SK-N-SH (cell line): ENCODE data around the gene SH3BP5L. TPM values are rescaled to one million over a fixed set of nuclear protein-coding genes. Genes with fewer than 3 reads are reported as not detected.

Source experiments
- CTCF ChIA-PET: fragments of 300-600, 350-600 bp; formaldehyde crosslinking; extraction: SDS; loops from one replicate; lab custom pipeline; 2021; lab: Yijun Ruan, JAX
- POLR2A ChIA-PET: fragments of 350-600 bp; sonication (Branson Sonifier 250); formaldehyde crosslinking; extraction: SDS; loops from one replicate; lab custom pipeline; 2020; ENCODE audit warnings: antibody characterized with exemption, inconsistent platforms; lab: Yijun Ruan, JAX
- DNase-seq: peaks from one replicate; pipeline ENCODE4 v3.0.0; 2012
- H2AFZ ChIP-seq: fragments of 200-600 bp; sonication (generic); 2 replicates; pipeline ENCODE4 v1.8.1; 2016; ENCODE audit warnings: antibody characterized with exemption, mild to moderate bottlenecking, low read depth
- H3F3A ChIP-seq: fragments of 200-600 bp; sonication (generic); replicated peaks from 2 replicates; pipeline ENCODE3; 2016; ENCODE audit warnings: antibody characterized with exemption, mild to moderate bottlenecking; ENCODE audit not compliant: insufficient read depth
- H3K27ac ChIP-seq, 2 experiments: fragments of 200-500 bp in 1 of 2; fragments of 200-600 bp in 1 of 2; sonication (Bioruptor generic) in 1 of 2; sonication (generic), shearing (Covaris generic) in 1 of 2; 2 replicates each; pipeline versions ENCODE4 v1.5.1 to v1.6.1; 2014 to 2016; ENCODE audit warnings: low read depth in 2 of 2, inconsistent platforms in 1 of 2, low read length in 1 of 2, mild to moderate bottlenecking in 1 of 2, mixed read lengths in 1 of 2
- H3K27me3 ChIP-seq: fragments of 200-600 bp; sonication (generic), shearing (Covaris generic); 2 replicates; pipeline ENCODE4 v1.6.1; 2016; ENCODE audit warnings: mixed run types; ENCODE audit not compliant: insufficient read depth
- H3K36me3 ChIP-seq, 2 experiments: fragments of 200-500 bp in 1 of 2; fragments of 200-600 bp in 1 of 2; sonication (Bioruptor generic) in 1 of 2; sonication (generic) in 1 of 2; replicated peaks in 1 of 2; 2 replicates each; pipeline versions ENCODE3 to v1.5.1; 2014 to 2016; ENCODE audit warnings: low read length in 1 of 2, mild to moderate bottlenecking in 1 of 2; ENCODE audit not compliant: insufficient read depth in 2 of 2, control insufficient read depth in 1 of 2
- H3K4me1 ChIP-seq, 2 experiments: fragments of 200-500 bp in 1 of 2; fragments of 200-600 bp in 1 of 2; sonication (Bioruptor generic) in 1 of 2; sonication (generic), shearing (Covaris generic) in 1 of 2; 2 replicates each; pipeline versions ENCODE4 v1.5.1 to v1.6.1; 2014 to 2016; ENCODE audit warnings: low read depth in 1 of 2, low read length in 1 of 2, mixed run types in 1 of 2; ENCODE audit not compliant: insufficient read depth in 2 of 2, control insufficient read depth in 1 of 2
- H3K4me2 ChIP-seq: fragments of 200-600 bp; sonication (generic), shearing (Covaris generic); 2 replicates; pipeline ENCODE4 v1.6.1; 2017; ENCODE audit warnings: mixed run types
- H3K4me3 ChIP-seq, 2 experiments: fragments of 200-500 bp in 1 of 2; fragments of 200-600 bp in 1 of 2; sonication (Bioruptor generic) in 1 of 2; sonication (generic), shearing (Covaris generic) in 1 of 2; 2 replicates each; pipeline versions ENCODE4 v1.5.1 to v1.8.1; 2014 to 2016; ENCODE audit warnings: low read depth in 2 of 2, inconsistent platforms in 1 of 2, low read length in 1 of 2, mild to moderate bottlenecking in 1 of 2, mixed read lengths in 1 of 2, moderate library complexity in 1 of 2
- H3K79me2 ChIP-seq: fragments of 200-600 bp; sonication (generic); 2 replicates; pipeline ENCODE4 v1.8.1; 2017; ENCODE audit warnings: mild to moderate bottlenecking; ENCODE audit not compliant: insufficient read depth
- H3K9ac ChIP-seq: fragments of 200-600 bp; sonication (generic); 2 replicates; pipeline ENCODE4 v1.6.1; 2017; ENCODE audit warnings: mixed run types
- H3K9me2 ChIP-seq: fragments of 200-600 bp; sonication (generic); 2 replicates; pipeline ENCODE4 v1.6.1; 2017; ENCODE audit warnings: mixed run types
- H3K9me3 ChIP-seq: fragments of 200-600 bp; sonication (generic); 2 replicates; pipeline ENCODE4 v1.6.1; 2017; ENCODE audit warnings: mixed run types, mild to moderate bottlenecking, moderate library complexity
- H4K20me1 ChIP-seq: fragments of 200-600 bp; sonication (generic); 2 replicates; pipeline ENCODE4 v1.6.1; 2017; ENCODE audit warnings: mild to moderate bottlenecking, mixed run types; ENCODE audit not compliant: insufficient read depth
- CTCF ChIP-seq: fragments of 200-600 bp; sonication (generic); IDR thresholded peaks from 2 replicates; pipeline ENCODE4 v1.6.1; 2017; ENCODE audit warnings: antibody characterized with exemption, mild to moderate bottlenecking, moderate library complexity
- FOSL2 ChIP-seq: IDR thresholded peaks from 2 replicates; pipeline ENCODE4 v1.4.0; 2012; ENCODE audit warnings: low read depth, mild to moderate bottlenecking, moderate library complexity, borderline replicate concordance
- NFIC ChIP-seq: IDR thresholded peaks from 2 replicates; pipeline ENCODE4 v1.4.0; 2012; ENCODE audit warnings: borderline replicate concordance
- NRF1 ChIP-seq: IDR thresholded peaks from 2 replicates; pipeline ENCODE4 v1.6.1; 2012; ENCODE audit warnings: low read depth, mild to moderate bottlenecking, low read length
- POLR2AphosphoS5 ChIP-seq: IDR thresholded peaks from 2 replicates; pipeline ENCODE4 v1.6.1; 2012; ENCODE audit warnings: low read depth, low read length
- RAD21 ChIP-seq: IDR thresholded peaks from 2 replicates; pipeline ENCODE4 v1.6.1; 2012; ENCODE audit warnings: mild to moderate bottlenecking, low read length
- SMC3 ChIP-seq: IDR thresholded peaks from 2 replicates; pipeline ENCODE4 v1.6.1; 2012; ENCODE audit warnings: low read depth, low read length, improper control_type of control experiment
- WGBS: methylation state at CpG from one replicate; pipeline ENCODE4 v1.1.6; 2017; ENCODE audit warnings: low lambda C conversion rate; 5-methylcytosine and 5-hydroxymethylcytosine counted together
- polyA plus RNA-seq, 3 experiments: library from polyadenylated mRNA; depleted of rRNA; stranded (reverse); fragments of >200 nt; gene quantifications; 2 replicates each; pipeline ENCODE4 v1.2.3, GENCODE V29; 2012
- TF ChIP-seq, protein P1 (sequence below): IDR thresholded peaks from 2 replicates; pipeline ENCODE4 v1.4.0; 2012; ENCODE audit warnings: low read depth

Gene SH3BP5L
- polyA plus RNA-seq, 1 of the 3 experiments (the other 2 are of a cell fraction) = 32.1 TPM

DNA sequence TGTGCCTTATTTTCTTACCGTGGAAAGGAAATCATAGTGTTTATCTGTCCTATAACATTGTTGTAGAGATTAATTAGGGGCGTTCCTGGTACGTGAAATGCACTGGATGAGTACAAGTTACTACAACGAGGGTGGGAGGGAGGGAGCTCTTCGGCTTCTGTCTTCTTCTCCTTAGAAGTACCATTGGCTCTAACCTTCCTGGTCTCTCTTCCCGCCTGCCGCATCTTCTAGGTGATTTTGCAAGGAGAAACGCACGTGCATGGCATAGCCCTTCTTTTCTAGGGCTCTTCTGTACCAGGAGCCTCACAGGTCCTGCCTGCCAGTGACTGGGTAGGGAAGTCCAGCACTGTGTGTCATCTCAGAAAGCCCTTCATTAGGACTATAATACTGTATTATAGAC is 16.8 kb downstream of the SH3BP5L start:
- H3K79me2 ChIP-seq = no peaks in the 10 kb centered on the region
- WGBS = 80% methylated on average over 9 of the region's 9 CpGs
- no peak for DNase-seq
- peaks cover 0 to 9% of the 10 kb centered on the region in 2 experiments; a peak in 1 of 4 replicates for H3K4me1 ChIP-seq
- H3K27ac ChIP-seq = no peak overlapping the region
- H3K9me3 ChIP-seq = no peaks in the 10 kb centered on the region
- no peak for TF ChIP-seq POLR2AphosphoS5
- TF ChIP-seq NFIC = no peak
- TF ChIP-seq, protein P1, sequence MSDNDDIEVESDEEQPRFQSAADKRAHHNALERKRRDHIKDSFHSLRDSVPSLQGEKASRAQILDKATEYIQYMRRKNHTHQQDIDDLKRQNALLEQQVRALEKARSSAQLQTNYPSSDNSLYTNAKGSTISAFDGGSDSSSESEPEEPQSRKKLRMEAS = no peak
- TF ChIP-seq FOSL2 = no peak
- H3K4me3 ChIP-seq = no peak overlapping the region
- no peaks in the 10 kb centered on the region for H3F3A ChIP-seq
- H3K36me3 ChIP-seq = peaks cover 2 to 27% of the 10 kb centered on the region in 2 experiments
- H3K27me3 ChIP-seq = no peaks in the 10 kb centered on the region
- no peak overlapping the region for H3K4me2 ChIP-seq
- ChIA-PET POLR2A (no interaction called here), CTCF (interaction anchor here (1.8 to 9.9 kb wide), 4 partner anchors 13 to 195 kb away, joined by 6 to 122 read pairs (median 26); no protein-coding TSS in a partner anchor)
- no peak overlapping the region for H2AFZ ChIP-seq
- H3K9ac ChIP-seq = no peak overlapping the region
- no peaks in the 10 kb centered on the region for H3K9me2 ChIP-seq
- no peaks in the 10 kb centered on the region for H4K20me1 ChIP-seq

GRCh38 chr1:248807067-248807737 is 18.5 kb downstream of the SH3BP5L start:
- Histone ChIP-seq H3K9me3 (no peaks in the 10 kb centered on the region), H2AFZ (no peak overlapping the region), H3K4me1 (peaks cover 0 to 9% of the 10 kb centered on the region in 2 experiments; a peak in 1 of 4 replicates), H3K79me2 (no peaks in the 10 kb centered on the region), H4K20me1 (no peaks in the 10 kb centered on the region), H3K4me2 (no peak overlapping the region), H3K27ac (no peak overlapping the region), H3K36me3 (peaks cover 0 to 12% of the 10 kb centered on the region in 2 experiments), H3K27me3 (peaks cover 5% of the 10 kb centered on the region; the same call in 1 of the 2 replicates), H3F3A (no peaks in the 10 kb centered on the region), H3K9me2 (no peaks in the 10 kb centered on the region), H3K9ac (no peak overlapping the region), H3K4me3 (no peak overlapping the region)
- TF ChIP-seq SMC3 (peak; percentile 90), NRF1 (peak; percentile 36; the same call in 1 of the 2 replicates), RAD21 (peak; percentile 93), POLR2AphosphoS5 (no peak), CTCF (peak; percentile 82)
- DNase-seq = peak; percentile 79
- ChIA-PET POLR2A (no interaction called here), CTCF (interaction anchor here (0.6 to 9.9 kb wide), 29 partner anchors 8 to 564 kb away, joined by 3 to 122 read pairs (median 6); partner anchors contain the start of gene SH3BP5L)
- WGBS = 59% methylated on average over 15 of the region's 15 CpGs
